GM08714 (cell line): ENCODE data around the gene PASD1.
"Not testable (repeated sequence)": the region's sequence is repeated elsewhere in the genome, so short reads cannot be mapped to it uniquely, and the experiment has no call there.

Source experiments
- H3K4me3 ChIP-seq: fragments of 200-500 bp; sonication (Bioruptor generic); 2 replicates; pipeline ENCODE4 v1.5.1; 2014; ENCODE audit warnings: mild to moderate bottlenecking, low read length, inconsistent platforms
- ZNF274 ChIP-seq: IDR thresholded peaks from 2 replicates; pipeline ENCODE4 v1.6.1; 2012; ENCODE audit warnings: mild to moderate bottlenecking, low read depth, low read length

The PASD1 gene

GRCh38 chrX:151687635-151688034, 124.2 kb downstream of the PASD1 start:
- no peak for TF ChIP-seq ZNF274

GRCh38 chrX:151688695-151689094, 125.2 kb downstream of the PASD1 start:
- no peak for TF ChIP-seq ZNF274
- H3K4me3 ChIP-seq, result no peak overlapping the region

More at GRCh38 chrX:151687635-151688034, 124.2 kb downstream of the PASD1 start:
- no peak overlapping the region for H3K4me3 ChIP-seq

GRCh38 chrX:151692825-151693224, 129.3 kb downstream of the PASD1 start:
- no peak for TF ChIP-seq ZNF274

DNA sequence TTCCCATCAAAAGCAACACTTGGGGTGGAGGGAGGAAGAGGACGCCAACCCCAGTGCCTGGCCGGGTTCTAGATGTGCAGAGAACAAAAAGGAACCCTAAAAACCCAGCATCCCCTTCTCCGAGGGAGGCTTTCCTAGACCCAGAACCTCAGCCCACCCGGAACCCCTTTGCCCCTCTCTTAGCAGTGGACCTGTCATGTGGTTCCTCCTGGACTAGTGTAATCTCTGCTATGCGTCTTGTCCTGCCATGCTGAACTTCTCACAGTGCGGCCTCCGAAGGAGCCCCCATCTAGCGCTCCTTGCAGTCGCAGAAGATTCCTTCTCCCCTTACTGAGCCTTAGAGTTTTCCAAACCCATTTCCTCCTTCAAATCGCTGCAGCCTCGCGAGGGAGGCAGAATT, 130.6 kb downstream of the PASD1 start:
- no peak overlapping the region for H3K4me3 ChIP-seq
- no peak for TF ChIP-seq ZNF274

More at GRCh38 chrX:151692825-151693224, 129.3 kb downstream of the PASD1 start:
- no peak overlapping the region for H3K4me3 ChIP-seq

DNA sequence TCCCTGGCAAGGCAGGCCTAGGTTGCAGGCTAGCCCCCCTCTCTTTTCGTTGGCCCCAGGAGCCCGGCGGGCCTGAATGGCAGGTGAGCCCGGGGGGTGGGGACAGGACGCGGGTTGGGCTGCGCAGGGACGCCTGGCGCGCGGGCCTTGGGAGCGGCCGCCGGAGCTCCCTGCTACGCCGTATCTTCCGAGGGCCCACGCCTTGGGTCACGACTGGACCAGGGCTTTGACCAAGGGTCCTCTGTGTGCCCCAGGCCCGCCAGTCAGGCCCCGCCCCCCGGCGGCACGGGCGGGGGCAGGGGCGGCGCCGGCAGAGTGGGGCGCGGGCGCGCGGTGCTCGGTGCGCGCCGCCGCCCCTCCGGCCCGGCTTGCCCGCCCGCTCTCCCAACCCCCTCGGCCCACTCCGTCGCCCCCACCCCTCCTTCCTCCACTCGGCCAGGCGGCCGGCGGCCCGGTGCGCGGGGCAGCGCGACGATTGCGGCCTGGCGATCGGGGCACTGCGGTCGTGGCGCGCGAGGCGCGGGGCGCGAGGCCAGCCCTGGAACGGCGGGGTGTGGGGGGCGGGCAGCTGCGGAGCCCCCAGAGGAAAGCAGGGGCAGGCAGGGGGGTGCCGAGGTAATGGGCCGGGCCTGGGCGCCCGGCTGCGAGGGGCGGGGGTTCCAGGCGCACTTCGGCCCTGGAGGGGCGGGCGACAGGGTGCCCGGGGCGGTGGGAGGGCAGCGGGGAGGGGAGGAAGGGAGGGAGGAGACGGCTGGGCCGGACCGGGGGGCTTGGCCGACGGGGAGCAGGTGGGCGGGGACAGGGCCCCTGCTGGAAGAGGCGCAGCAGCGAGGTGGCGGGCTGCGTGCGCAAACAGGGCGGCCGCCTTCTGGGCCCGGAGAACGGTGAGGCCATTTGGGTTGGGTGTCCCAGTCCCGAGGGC, 131.4 kb downstream of the PASD1 start, which contains the start of gene PRRG3:
PRRG3 (plus strand) TSS at position 798 of the 922 bp plus-strand sequence. CDS start 3,357 bp downstream, outside the sequence.
- no peak within 1 kb of the TSS for H3K4me3 ChIP-seq
- TF ChIP-seq ZNF274, result no peak

DNA sequence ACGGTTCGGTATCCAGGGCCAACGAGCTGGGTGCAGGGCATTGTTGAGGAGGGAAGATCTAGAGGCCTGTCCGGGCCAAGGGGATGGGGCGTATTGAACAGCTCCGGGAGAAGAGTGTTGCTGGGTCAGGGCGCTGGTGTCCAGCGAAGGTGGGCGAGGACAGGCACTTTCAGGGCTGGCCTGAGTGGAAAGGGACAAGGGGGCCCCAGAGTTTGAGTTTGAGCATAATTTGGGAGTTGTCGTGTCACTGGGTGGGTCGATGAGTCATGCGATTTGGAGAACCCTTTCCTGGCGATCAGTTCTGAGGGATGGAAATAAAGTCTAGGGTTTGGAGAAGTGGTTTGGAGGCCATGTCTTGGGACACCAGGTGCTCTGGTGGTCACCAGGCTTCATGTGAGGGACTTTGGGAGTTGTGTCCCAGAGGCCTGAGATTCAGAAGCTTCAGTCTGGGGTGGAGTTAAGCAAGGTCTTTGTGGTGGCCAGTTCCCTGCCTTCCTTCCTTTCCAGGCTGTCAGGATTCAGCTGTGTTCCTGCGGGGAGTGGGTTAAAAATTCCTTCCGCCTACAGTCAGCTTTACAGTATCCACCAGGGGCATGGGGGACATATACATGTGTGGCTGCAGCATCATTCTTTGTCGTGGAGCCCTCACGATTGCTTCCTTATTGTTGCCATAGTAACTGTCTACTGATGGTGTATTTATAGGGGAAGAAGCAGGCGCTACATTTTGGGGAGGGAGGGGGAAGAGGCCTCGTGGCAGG, 132.3 kb downstream of the PASD1 start:
- H3K4me3 ChIP-seq, result no peak overlapping the region
- no peak for TF ChIP-seq ZNF274

DNA sequence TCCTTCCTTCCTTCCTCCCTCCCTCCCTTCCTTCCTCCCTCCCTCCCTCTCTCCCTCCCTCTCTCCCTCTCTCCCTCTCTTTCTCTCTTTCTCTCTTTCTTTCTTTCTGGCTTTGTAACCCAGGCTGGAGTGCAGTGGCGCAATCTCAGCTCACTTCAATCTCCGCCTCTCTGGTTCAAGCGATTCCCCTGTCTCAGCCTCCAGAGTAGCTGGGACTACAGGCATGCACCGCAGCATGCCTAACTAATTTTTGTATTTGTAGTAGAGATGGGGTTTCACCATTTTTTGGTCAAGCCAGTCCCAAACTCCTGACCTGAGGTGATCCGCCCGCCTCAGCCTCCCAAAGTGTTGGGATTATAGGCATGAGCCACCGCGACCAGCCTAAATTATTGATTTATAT, 133.6 kb downstream of the PASD1 start:
- not testable (repeated sequence) for H3K4me3 ChIP-seq

GRCh38 chrX:151697522-151697921, 134.0 kb downstream of the PASD1 start:
- H3K4me3 ChIP-seq, result no peak overlapping the region
- no peak for TF ChIP-seq ZNF274

DNA sequence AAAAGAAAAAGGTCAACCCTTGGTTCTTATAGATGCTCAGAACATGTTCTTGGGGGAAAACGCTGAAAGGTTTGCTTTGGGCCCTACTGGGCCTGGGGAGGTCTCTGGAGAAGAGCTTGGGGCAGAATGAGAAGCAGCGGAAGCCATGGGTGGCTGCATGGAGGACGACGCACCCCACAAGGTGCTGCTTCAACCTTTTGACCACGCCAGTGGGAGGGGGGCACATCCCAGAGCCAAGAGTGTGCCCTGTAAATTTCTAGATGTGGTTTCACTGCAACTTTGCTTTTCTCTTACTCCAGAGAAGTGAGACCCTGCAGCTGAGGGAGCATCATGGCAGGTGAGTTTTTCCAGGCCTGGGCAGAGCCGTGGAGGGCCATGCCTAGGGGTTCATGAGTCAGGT, 135.0 kb downstream of the PASD1 start:
- no peak overlapping the region for H3K4me3 ChIP-seq
- TF ChIP-seq ZNF274, result no peak

GRCh38 chrX:151699746-151700145, 136.3 kb downstream of the PASD1 start:
- H3K4me3 ChIP-seq, result no peak overlapping the region
- no peak for TF ChIP-seq ZNF274

DNA sequence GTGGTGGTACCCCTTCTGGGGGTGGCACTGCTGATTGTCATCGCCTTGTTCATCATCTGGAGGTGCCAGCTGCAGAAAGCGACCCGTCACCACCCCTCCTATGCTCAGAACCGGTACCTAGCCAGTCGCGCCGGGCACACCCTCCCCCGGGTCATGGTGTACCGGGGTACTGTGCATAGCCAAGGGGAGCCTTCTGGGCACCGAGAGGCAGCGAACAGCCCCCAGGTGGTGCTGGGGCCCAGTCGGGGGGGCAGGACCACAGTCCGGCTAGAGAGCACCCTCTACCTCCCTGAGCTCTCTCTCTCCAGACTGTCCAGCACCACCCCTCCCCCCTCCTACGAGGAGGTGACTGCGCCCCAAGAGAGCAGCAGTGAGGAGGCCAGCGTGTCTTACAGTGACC, 137.1 kb downstream of the PASD1 start:
- H3K4me3 ChIP-seq, result no peak overlapping the region
- no peak for TF ChIP-seq ZNF274

DNA sequence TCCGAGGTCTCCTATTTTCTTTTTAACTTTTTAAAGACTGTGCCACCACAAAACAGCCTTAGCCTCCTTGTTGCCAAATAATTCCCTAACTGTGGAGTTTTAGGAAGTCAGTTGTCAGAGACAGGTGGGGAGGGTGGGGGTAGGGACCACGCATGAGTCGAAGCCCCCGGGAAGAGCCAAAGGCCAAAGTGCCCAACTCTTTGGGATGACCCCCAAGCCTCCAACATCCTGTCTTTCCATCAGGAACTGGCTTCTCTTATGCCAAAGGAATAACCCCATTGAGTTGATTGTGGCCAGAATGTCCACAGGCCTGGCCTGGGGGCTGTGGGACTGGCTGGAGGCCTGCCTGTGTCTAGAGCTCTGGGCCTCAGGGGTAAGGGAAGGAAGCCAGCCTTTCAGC, 137.6 kb downstream of the PASD1 start:
- TF ChIP-seq ZNF274, result no peak
- no peak overlapping the region for H3K4me3 ChIP-seq

- H3K4me3 ChIP-seq, result no peak overlapping the region
- TF ChIP-seq ZNF274, result no peak
Observed at GRCh38 chrX:151701531-151701930, 138.1 kb downstream of the PASD1 start.

DNA sequence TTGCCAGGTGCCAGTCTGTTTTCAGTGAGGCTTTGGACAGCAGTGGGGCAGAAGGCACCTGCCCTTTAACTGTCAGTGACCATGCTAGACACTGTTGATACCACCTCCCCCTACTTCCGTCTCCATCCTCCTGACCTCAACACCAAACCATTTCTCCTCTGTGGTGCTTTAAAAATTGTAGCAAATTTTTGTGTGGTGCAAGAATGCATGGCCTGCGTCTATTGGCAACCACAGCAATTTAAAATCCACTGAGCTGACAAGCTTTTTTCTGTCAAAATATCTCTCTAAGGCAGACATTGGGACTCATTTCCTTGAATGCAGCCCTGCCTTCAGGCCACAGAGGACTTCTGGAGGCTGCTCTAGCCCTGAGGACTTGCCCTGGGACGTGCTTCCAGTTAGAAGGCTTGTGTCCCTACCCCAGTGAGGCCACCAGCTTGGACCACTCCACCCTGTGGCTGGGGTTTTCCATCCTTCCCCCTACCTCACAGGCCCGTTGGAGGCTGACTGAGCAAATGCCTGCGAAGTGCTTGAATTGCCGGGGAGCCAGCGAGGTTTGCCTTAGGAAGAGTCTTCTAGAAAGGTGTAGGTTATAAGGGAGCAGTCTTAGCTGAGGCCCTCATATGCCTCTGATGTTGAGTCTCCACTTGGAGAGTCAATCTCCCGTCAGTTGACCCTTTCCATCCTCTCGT, 138.7 kb downstream of the PASD1 start:
- TF ChIP-seq ZNF274, result no peak
- H3K4me3 ChIP-seq, result no peak overlapping the region
